Right lobe of liver (tissue), 6 donors: ENCODE data around the gene PPFIA4. TPM values are rescaled to one million over a fixed set of nuclear protein-coding genes. Genes with fewer than 3 reads are reported as not detected.

ENCODE experiments used
- ATAC-seq, 4 donors: fragments of 200-7000 bp; cut with Tn5 transposase; one replicate each; pipeline ENCODE4 v1.9.1; 2020; ENCODE audit warnings: mild to moderate bottlenecking in 4 of 4, moderate library complexity in 4 of 4
- DNase-seq, 3 donors: peaks; one replicate each; pipeline ENCODE4 v3.0.0-alpha.2; 2020
- H3K27ac ChIP-seq, 3 donors: fragments of 200-600 bp; one replicate each; pipeline ENCODE4 v1.8.0; 2022
- H3K27me3 ChIP-seq, 2 donors: fragments of 200-600 bp; one replicate each; pipeline ENCODE4 v1.8.0; 2022
- H3K36me3 ChIP-seq, 4 donors: fragments of 200-600 bp; sonication (generic) in 1 of 4; one replicate each; pipeline versions ENCODE4 v1.5.1 to v1.8.0; 2017 to 2022; ENCODE audit warnings: control low read depth in 1 of 4
- H3K4me1 ChIP-seq, 4 donors: fragments of 200-600 bp; sonication (generic) in 1 of 4; one replicate each; pipeline versions ENCODE4 v1.5.1 to v1.8.0; 2017 to 2022; ENCODE audit warnings: control low read depth in 1 of 4
- H3K4me3 ChIP-seq, 3 donors: fragments of 200-600 bp; one replicate each; pipeline ENCODE4 v1.8.0; 2022
- H3K9me3 ChIP-seq, 4 donors: fragments of 200-600 bp; sonication (generic) in 1 of 4; one replicate each; pipeline versions ENCODE4 v1.5.1 to v1.8.0; 2017 to 2022; ENCODE audit warnings: control low read depth in 1 of 4
- CTCF ChIP-seq, 4 donors: fragments of 200-600 bp in 3 of 4; fragments of 450-650 bp in 1 of 4; IDR thresholded peaks; one replicate each; pipeline versions ENCODE4 v1.5.1 to v1.8.0; 2016 to 2022; ENCODE audit warnings: antibody characterized with exemption in 4 of 4, mild to moderate bottlenecking in 2 of 4
- POLR2A ChIP-seq: fragments of 450-650 bp; IDR thresholded peaks from one replicate; pipeline ENCODE4 v1.6.1; 2017; ENCODE audit warnings: antibody characterized with exemption, mild to moderate bottlenecking
- WGBS: methylation state at CpG from one replicate; pipeline ENCODE4 v1.1.6; 2018; ENCODE audit warnings: low coverage, low lambda C conversion rate; ENCODE audit not compliant: insufficient coverage; ENCODE audit errors: missing lambda C conversion rate; 5-methylcytosine and 5-hydroxymethylcytosine counted together
- intact Hi-C, 2 donors: fragments of 100-400 bp; cut with DNase I; formaldehyde crosslinking; loops; one replicate each; pipeline versions ENCODE4 v1.11.2 to v1.14.1; 2022
- total RNA-seq, 6 experiments: library from RNA; depleted of rRNA in 2 of 6; stranded (reverse); fragments of >200 nt in 2 of 6; fragmentation: NEBNext Ultra II Directional in 3 of 6; extraction: Animal tissue kit (Norgen Biotek cat#: 25700) in 3 of 6; gene quantifications; one replicate each; pipeline versions ENCODE4 v1.1.0 to v1.2.4, GENCODE V29; 2016 to 2023
- donor health status: DM: no; HTN: yes; CAD: no.
- donor health status: DM: no; HTN: no; CAD: no.
- donor health status: DM: no; HTN: no; CAD: no.
- donor health status: DM: no; HTN: yes; CAD: no.
- donor health status: DM: no; HTN: yes; CAD: no.

Gene PPFIA4
- total RNA-seq, 6 experiments from 2014 or later: 0.18 to 5.5 (median 0.49) TPM; not detected in 1

GRCh38 chr1:203091761-203092330 is 65.6 kb downstream of the PPFIA4 start:
- H3K36me3 ChIP-seq: no peaks in the 10 kb centered on the region
- no peak overlapping the region for H3K4me3 ChIP-seq
- H3K9me3 ChIP-seq: peaks cover 0 to 6% (median 0%) of the 10 kb centered on the region in 4 donors
- 61% methylated on average over 6 of the region's 6 CpGs for WGBS
- ATAC-seq (no peak), DNase-seq (no peak)
- intact Hi-C loops: no loop called here
- H3K27ac ChIP-seq: no peak overlapping the region
- no peaks in the 10 kb centered on the region for H3K27me3 ChIP-seq
- TF ChIP-seq POLR2A (no peak), CTCF (IDR thresholded peaks at IDR 0.05) (no peak)
- no peaks in the 10 kb centered on the region for H3K4me1 ChIP-seq

GRCh38 chr1:203093754-203094410 is 67.6 kb downstream of the PPFIA4 start:
- Histone ChIP-seq H3K27ac (no peak overlapping the region), H3K9me3 (peaks cover 0 to 6% (median 0%) of the 10 kb centered on the region in 4 donors), H3K27me3 (no peaks in the 10 kb centered on the region), H3K4me3 (no peak overlapping the region), H3K36me3 (no peaks in the 10 kb centered on the region), H3K4me1 (no peaks in the 10 kb centered on the region)
- 56% methylated on average over 1 of the region's 1 CpG for WGBS
- intact Hi-C loops: no loop called here
- TF ChIP-seq POLR2A (no peak), CTCF (IDR thresholded peaks at IDR 0.05) (no peak)
- DNase-seq (no peak), ATAC-seq (no peak)

- no peak overlapping the region for H3K4me3 ChIP-seq
- H3K36me3 ChIP-seq: no peaks in the 10 kb centered on the region
- no peaks in the 10 kb centered on the region for H3K27me3 ChIP-seq
- intact Hi-C loops: no loop called here
- peaks cover 0 to 6% (median 0%) of the 10 kb centered on the region in 4 donors for H3K9me3 ChIP-seq
- DNase-seq (no peak), ATAC-seq (no peak)
- TF ChIP-seq POLR2A: no peak
- TF ChIP-seq CTCF (IDR thresholded peaks at IDR 0.05): no peak
- H3K27ac ChIP-seq: no peak overlapping the region
- 77% methylated on average over 1 of the region's 1 CpG for WGBS
- no peaks in the 10 kb centered on the region for H3K4me1 ChIP-seq
Observed at GRCh38 chr1:203095061-203095690, 68.9 kb downstream of the PPFIA4 start.

GRCh38 chr1:203096566-203096965 is 70.3 kb downstream of the PPFIA4 start:
- intact Hi-C loops: no loop called here
- no peak for TF ChIP-seq POLR2A
- no peak for TF ChIP-seq CTCF (IDR thresholded peaks at IDR 0.05)
- DNase-seq: no peak

More at GRCh38 chr1:203096566-203096965, 70.3 kb downstream of the PPFIA4 start:
- H3K4me3 ChIP-seq: no peak overlapping the region
- H3K4me1 ChIP-seq: no peaks in the 10 kb centered on the region
- ATAC-seq: no peak
- no peak overlapping the region for H3K27ac ChIP-seq
- H3K27me3 ChIP-seq: no peaks in the 10 kb centered on the region
- H3K9me3 ChIP-seq: peaks cover 0 to 6% (median 0%) of the 10 kb centered on the region in 4 donors
- H3K36me3 ChIP-seq: no peaks in the 10 kb centered on the region
